DMS153 (cell line): ENCODE measurements around the gene DLG5.

Source experiments
- DNase-seq: peaks from one replicate; lab custom pipeline; 2025; lab: John Stamatoyannopoulos, UW

DLG5 gene

DNA sequence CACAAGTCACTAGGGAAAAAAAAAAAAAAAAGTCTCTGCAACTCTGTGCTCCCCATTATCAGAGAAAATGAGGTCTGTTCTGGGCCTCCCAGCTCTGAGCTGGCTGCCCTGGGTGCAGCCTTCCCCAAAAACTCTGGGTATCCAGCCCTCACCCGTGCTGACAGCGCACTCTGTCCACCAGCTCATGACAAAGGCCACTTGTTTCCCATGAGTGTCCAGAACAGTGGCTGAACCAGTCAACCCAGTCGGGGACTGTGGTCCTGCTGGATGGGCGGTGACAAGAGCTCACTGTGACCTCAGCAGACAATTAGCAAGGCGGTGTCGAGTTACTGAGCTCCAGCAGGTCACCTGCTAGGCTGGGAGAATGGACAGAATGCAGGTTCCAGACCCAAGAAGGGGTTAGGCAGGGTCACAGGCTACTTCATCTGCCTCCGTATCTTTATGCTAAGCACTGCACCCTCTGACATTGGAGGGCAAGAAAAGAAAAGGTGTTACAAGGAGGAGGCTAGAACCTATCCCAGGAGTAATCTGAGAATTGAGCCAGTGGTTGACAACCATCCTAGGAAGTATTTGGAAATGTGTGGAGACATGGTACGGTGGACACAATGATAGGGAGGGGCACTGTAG, 37.2 kb downstream of the DLG5 start:
- peak; percentile 33 for DNase-seq

DNA sequence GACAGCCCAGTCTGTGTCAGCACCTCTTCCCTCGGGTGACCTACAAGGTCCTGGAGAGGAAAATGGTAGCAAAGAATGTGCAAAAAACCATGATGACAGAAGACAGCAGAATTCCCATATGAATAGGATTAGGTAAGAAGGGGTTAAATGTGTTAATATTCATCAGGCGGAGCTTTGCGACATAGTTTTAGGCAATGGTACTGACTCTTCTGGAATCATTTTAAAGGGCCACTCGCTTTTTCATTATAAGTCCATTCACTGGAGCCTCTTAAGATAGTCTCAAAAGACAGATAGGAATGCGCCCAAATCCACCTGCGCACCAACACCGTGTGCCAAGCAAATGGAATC, 38.2 kb downstream of the DLG5 start:
- DNase-seq, result no peak

DNA sequence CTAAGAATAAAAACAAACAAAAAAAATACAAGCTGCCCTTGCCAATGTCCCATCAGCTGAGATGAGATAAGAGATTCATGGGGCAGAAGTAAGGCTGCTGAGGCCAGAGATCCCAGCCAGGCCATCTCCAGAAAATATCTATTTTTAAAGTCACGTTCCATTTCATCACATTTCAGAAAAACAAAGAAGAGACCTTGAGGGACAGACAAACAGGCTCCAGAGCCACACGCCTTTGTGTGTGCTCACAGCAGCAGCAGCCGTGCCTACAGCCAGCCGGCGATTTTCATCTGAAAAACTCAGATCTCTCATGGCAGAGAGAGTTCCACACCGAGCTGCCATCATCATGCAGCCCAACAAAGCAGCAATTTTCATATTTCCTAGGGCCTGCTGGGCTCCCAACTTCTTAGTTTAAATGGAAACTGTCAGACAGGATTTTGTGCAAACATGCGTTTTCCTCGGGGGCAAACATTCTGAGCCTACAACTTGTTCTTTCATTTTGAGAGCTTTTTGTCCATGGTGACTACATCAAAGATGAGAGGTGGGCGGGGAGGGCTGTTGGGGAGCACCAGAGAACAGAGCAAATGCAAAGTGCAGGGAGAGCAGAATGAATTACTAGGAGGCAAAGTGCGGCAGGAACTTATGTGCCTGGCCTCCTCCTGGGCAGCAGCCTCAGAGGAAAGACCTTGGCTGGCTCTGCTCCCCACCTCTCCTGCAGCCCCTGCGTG, 38.8 kb downstream of the DLG5 start:
- DNase-seq, result no peak

DNA sequence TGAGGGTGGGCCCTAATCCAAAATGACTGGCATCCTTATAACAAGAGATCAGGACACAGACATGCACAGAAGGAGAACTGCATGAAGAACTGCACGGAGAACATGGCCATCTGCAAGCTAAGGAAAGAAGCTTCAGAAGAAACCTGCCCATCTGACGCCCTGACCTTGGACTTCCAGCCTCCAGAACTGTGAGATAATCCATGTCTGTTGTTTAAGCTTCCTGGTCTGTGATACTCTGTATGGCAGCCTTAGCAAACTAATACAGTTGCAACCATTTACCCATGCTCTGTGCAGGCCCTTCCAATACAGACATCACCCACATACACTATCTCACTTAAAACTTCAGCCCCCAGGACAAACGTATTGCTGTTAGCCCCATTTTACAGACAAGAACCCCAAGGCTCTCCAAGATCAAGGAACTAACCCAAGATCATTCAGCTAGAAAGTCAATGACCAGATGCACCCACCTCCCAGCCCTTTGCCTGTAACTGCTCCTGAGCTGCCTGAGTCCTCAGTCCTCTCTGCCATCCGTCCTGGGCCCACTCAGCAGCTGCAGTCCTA, 39.7 kb downstream of the DLG5 start:
- no peak for DNase-seq

DNA sequence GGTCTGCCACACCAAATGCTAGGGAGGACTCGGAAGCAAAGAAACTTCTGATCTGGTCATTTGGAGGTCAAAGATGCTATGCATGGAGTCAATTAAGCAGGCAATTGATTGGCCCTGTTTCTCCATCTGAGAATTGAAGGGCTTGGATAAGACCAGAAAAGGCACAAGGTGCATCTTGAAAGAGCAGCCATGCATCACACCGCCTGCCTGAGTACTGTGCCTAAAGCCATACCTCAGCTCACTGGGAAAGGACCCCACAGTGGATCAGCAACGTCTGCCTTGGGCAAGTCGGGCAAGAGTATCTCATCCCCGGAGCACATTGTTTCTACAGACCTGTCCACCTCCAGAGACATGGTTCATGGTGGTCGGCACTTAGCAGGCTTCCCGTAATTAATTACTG, 42.4 kb downstream of the DLG5 start:
- no peak for DNase-seq

DNA sequence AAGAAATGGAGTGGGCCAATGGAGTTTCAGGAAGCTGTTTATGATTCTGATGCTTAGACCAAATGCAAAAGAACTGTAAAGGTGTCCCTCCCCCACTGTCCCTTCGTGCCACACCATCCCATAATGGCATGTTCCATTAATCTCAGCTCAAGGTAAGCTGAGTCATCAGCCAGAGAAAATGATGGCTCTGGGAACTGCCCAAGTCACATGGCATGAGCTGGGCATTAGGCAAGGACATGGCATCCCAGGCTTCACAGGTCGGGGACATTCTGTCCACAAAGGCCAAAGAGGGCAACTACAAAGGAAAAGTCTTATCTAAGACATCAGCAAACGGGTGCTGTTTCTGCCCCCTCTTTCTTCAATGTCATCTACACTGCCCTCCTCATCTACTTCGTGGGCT, 44.9 kb downstream of the DLG5 start:
- no peak for DNase-seq

DNA sequence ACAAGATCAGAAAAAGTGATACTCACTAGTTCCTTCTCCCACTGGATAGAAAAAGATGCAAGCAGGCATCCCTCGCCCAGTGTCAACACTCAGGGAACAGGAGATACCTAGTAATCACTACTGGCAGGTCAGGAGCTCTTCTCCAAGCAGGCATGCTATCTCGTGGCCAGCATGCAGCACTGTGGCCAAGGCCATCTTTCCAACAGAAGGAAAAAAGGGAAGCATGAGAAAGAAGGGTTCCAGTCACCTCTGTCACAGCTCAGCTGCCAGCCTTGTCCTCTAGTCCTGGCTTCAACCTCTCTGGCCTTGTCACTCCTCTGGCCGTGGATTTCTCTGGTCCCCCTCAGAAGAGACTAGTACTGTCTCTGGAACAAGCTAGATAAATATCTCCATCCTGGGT, 45.3 kb downstream of the DLG5 start:
- DNase-seq, result no peak

DNA sequence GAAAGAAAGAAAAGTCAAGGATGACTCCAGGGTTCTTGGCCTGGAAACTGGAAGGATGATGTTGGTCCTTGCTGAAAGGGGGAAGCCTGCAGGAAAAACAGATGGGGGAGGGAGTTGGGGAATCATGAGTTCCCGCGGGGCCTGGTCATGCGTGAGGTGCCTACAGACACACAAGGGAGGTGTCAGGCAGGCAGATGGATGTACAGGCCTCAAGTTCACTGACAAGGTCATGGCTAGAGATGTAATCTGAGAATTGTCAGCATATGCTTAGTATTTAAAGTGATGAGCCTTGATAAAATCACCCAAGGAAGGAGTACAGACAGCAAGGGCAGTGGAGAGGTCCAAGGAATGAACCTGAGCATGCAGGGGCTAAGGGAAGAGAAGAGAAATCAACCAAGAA, 46.8 kb downstream of the DLG5 start:
- DNase-seq, result no peak

DNA sequence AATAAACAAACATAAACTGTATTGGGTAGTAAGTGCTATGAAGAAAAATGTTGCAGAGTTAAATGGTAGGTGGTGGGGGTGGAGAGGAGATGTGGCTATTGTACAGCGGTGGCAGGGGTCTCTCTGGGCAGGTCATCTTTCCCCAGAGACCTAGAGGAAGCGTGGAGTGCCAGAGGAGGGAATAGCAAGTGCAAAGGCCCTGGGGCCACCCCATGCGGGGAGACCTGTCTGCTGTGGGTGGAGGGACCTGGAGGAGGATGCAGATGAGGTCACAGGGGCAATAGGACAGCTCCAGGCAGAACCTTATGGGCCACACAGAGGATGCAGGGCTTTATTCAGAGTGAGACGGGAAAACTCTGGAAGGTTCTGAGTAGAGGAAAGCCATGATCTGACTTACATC, 47.5 kb downstream of the DLG5 start:
- DNase-seq, result no peak

DNA sequence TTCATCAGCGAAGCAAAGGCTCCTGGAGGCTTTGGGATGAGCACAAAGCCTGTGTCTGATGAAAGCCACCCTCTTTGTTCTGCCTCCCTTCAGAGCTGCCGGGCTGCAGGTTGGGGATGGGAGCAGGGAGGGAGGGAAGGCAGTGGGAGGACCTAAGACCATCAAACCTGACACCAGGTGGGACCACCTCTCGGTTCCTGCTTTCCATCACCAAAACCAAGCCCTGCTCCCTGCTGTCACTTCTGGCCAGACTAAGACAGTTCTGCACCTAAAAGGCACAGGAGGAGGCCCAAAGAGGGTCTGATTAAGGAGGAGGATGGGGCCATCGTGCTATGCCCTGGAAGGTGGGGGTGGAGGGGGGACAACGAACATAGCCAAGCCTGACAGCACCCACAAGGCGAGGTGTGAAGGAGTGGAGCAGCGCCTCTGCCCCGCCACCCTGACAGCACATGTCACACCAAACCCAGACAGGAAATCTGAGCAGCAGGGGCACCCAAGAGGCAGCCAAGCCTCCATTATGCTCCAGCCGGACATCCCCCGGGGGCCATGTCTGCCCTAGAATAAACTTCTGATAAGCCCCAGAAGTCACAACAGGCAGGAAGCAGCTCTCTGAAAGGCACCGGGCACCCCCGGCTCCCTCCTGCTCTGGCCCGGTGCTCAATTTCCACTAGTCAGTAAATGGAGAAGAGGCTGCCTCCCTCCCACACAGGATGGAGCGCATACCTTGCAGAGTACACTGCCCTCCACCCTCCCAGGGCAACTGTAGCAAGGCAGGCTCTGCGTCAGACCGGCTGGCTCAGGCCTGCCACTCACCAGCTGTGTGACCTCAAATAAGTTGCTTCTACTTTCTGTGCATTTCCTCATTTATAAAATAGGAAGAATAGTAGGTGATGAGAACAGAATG, 48.9 kb downstream of the DLG5 start:
- peak; percentile 55 for DNase-seq

DNA sequence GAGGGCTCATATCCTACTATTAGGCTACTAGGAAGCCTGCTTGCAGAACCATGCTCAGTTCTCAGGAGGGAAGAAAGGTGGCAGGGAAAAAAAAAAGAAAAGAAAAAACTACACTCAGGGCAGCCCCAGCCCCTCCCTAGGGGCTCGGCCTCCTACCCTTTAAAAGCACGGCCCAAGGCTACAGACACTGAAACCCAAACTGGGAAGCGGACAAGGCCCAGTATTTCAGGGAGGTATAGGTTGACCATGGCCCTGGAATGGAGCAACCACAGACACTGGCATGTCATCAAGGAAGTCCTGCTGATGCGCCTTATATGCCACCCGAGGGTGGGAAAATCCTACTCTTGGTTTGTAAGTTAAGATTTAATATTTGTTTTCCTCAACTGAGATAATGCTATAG, 50.8 kb downstream of the DLG5 start:
- no peak for DNase-seq

DNA sequence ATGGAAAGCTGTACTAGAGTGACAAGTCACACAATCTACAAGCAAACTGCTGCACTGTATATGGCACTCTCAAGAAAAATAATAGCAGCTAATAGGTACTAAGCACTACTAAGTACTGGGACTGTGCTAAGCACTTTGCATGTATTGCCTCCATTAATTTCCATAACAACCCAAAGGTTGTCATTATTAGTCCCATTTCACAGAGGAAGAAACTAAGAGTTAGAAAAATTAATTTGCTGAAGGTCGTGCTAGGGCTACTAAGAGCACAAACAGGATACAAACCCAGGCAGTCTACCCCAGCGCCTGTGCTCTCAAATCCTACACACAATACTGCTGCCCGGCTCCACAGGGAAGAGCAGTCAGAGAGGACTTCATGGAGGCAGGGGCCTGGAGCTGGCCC, 51.7 kb downstream of the DLG5 start:
- DNase-seq, result no peak

DNA sequence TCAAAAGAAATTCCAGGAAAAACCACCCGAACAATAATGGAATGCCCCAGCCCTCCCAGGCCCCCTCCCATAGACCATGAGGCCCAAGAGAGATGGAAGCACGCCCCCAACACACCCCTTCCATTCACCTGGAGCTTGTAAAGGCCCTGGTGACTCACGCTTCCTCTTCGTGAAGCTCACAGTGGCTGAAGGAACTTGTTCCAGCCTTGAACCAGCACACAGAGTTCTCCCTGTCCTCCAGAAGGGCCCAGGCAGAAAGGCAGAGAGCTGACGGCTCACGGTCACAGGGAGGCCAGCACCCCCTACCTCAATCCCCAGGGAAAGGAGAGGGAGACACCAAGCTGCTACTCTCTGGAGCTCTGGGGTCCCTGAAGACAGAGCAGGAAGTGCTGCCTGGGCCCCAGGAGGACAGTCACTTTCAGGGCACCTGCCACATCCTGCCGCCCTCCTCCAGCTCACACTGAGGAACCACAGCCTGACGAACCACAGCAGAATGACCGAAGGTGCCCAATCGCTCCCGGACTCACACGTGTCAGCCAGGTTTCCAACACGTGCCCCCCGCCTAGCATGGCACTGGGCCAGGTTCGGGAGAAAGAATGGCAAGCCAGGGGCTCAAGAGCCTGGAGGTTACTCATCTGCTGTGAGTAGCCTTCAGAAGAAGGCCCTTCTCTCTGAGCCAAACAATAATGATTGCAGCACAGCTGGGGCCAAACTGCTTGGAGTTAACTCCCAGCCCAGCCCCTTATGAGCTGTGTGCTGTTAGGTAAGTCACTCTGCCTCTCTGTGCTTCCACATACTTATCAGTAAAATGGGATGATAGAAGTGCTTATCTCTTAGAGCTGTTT, 52.8 kb downstream of the DLG5 start:
- peak; percentile 78 for DNase-seq

DNA sequence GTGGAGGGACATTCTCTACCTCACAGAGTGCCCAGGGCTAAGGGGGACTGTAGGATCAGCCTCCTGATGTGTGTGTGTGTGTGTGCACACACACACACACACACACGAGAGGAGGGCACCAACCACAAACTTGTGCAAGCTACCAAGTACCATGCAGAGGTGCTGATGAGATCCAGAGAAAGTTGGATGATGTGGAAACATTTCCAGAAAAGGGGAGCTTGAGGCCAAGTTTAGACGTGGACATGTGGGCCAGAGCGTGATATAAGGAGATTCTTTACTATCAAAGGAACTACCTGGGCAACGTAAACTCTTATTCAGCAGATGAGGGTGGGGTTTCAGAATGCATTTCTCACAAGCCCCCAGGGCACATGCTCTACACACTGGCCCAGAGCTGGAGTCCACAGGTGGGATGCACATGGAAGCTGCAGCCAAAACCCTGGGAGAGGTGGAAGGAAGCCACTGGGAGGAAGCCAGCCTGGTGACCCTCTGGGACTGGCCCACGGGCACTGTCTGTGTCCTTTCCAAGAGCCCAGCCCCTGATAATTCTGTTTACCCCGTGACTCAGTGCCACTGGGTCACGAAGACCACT, 53.5 kb downstream of the DLG5 start:
- no peak for DNase-seq

DNA sequence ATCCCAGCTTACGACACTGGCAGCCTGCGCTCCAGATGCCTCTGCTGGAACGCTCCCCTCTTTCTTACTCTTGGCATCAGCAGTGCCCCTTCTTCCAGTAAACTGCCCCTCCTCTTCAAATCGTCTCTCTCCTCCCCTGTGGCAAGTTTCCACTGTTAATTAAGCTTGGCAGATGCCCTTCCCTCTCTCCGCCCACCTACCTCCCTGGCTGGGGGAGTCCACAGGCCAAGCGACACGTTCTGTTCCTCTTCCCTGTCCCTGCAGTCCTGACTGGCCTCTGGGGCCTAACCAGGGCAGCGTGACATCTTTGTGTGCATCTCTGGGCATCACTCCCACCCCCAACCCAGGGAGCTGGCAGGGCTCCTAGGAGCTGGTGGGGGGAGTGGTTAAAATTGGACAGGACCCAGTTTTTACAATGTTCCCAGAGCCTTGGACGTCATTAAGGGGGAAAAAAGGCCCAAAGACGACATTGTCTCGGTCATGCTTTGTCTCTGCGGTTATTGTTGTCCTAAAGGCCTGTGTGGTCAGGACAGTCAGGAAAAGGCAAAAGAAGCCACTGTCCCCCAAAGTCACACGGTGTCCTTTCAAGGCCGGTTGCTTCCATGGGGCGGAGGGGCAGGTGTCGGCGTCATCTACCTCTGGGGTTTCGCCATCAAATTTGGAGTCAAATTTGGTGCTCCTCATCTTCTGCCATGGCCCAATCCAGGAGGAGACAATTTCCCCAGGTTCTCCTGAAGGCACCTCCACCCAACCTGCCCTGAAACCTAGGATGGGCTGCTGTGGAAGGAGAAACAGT, 54.2 kb downstream of the DLG5 start:
- DNase-seq, result no peak

DNA sequence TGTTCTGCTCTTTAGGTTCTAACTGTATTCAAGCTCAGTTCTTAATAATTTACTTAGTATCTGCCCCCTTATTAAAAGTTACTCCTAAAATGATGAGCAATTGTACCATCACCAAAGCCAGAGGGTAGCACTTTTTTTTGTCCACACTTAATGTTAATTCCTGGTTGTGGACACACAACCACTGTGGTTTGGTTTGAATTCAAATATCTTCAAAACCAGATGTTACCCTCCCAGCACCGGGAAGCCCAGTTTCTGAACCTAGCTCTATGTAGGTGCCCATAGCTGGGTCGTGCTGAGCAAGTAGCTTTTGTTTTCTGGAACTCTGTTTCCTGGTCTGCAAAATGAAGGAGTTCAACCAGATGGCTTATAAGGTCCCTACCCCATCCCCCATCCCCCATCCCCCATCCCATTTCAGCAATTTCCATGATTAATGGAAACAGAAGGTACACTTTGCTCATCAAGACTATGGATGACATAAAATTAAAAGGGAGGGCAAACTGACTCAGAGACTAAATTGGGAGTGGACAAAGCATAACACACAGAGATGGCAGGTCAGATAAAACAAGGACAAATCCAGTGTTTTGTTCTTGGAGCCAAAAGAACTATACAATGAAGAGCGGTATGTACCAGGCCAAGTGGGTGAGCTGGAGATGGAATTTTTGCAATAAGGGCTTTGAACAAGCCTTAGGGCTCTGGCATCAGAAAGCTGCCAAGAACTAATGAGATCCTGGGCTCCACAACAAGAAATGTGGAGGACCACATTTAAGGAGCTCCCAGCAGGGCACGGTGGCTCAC, 56.7 kb downstream of the DLG5 start:
- DNase-seq, result no peak

DNA sequence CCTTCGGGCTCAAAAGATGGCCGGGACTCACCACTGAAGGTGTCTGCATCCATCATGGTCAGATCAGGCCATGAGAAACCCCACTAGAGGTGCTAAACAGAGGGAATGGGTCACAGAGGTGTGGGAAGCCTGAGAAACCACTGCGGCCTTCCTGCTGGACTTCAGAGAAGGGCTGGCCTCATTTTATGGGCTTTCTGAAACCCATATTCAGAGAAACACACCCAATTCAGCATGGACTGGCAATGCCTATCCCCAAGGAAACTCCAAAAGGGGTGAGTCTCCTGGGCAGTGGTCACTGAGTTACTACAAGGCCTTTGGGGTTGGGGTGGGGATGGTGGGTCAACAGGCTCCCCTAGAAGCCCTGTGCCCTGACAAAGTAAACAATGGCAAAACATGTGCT, 58.0 kb downstream of the DLG5 start:
- no peak for DNase-seq

DNA sequence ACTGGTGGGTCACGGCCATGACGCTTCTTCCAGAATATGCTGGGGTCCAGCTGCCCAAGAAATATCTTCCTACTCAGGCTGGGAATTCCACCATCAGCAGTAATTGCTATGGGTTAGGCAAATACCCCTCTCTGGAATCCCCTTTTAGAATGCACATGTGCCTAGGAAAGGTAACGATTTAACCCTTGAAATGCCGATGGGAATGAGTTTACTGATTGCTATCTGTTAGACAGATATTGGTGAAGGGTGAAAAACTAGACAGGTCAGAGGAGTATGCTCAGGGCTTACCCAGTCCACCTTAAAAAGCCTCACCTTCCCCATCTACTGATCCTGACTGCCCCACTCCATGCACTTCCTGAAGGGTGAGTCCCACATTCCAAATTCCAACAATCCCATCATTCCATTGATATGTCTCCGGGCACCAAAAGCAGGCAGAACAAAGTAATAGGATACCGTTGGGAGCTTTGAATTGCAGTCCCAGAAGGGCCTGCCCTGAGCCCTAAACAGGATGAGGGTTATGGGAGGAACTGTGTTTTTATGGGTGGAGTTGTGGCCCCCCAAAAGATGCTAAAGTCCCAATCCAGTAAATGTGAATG, 59.3 kb downstream of the DLG5 start:
- DNase-seq, result no peak

DNA sequence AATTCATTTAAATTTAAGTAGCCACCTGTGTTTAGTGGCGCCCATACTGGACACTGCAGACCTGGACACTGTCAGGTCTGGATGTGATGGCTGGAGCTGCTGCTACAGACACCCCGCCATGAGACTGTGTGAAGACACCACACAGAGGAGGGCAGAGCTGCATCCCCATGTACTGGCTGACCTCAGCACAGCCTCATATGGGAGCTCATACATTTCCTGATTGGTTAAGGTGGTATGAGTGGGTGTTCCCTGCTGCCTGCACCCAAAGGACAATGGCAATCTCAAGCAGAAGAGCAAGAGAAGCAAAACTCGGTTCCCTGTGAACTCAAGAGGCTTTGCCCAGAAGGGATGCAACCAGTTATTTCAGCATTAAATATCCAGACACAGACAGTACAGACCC, 60.0 kb downstream of the DLG5 start:
- no peak for DNase-seq
